Ascending aorta (tissue), 2 donors: ENCODE data around the gene CYP1B1. TPM values are rescaled to one million over a fixed set of nuclear protein-coding genes. Genes with fewer than 3 reads are reported as not detected.

Experiments
- DNase-seq, 2 donors: peaks; one replicate each; pipeline ENCODE4 v3.0.0-alpha.2; 2019; ENCODE audit warnings: low spot score in 2 of 2
- H3K27ac ChIP-seq, 2 donors: fragments of 200-600 bp; sonication (generic); one replicate each; pipeline ENCODE4 v1.5.1; 2016 to 2017; ENCODE audit warnings: mild to moderate bottlenecking in 1 of 2
- H3K27me3 ChIP-seq: fragments of 200-600 bp; sonication (generic); one replicate; pipeline ENCODE4 v1.5.1; 2017
- H3K36me3 ChIP-seq, 2 donors: fragments of 200-600 bp; sonication (generic); one replicate each; pipeline ENCODE4 v1.5.1; 2016
- H3K4me1 ChIP-seq, 2 donors: fragments of 200-600 bp; sonication (generic); one replicate each; pipeline ENCODE4 v1.5.1; 2016 to 2017; ENCODE audit warnings: mild to moderate bottlenecking in 1 of 2
- H3K4me3 ChIP-seq, 2 donors: fragments of 200-600 bp; sonication (generic); one replicate each; pipeline ENCODE4 v1.5.1; 2016 to 2017; ENCODE audit warnings: mild to moderate bottlenecking in 1 of 2
- H3K9me3 ChIP-seq, 2 donors: fragments of 200-600 bp; sonication (generic); one replicate each; pipeline ENCODE4 v1.5.1; 2016
- CTCF ChIP-seq, 3 experiments: fragments of 200-600 bp in 2 of 3; fragments of 450-650 bp in 1 of 3; sonication (generic) in 2 of 3; IDR thresholded peaks; one replicate each; pipeline ENCODE4 v1.5.1; 2016 to 2019; ENCODE audit warnings: antibody characterized with exemption in 3 of 3, mild to moderate bottlenecking in 1 of 3, moderate library complexity in 1 of 3
- intact Hi-C: fragments of 100-400 bp; cut with DNase I; formaldehyde crosslinking; loops from one replicate; pipeline ENCODE4 v1.15.1; 2023
- total RNA-seq: library from RNA; depleted of rRNA; stranded (reverse); fragments of >200 nt; gene quantifications from one replicate; pipeline ENCODE4 v1.1.0, GENCODE V29; 2016

CYP1B1 gene
- 148 TPM for total RNA-seq

- no peak for DNase-seq
- no peak for TF ChIP-seq CTCF (IDR thresholded peaks at IDR 0.05)
These were observed at the start of gene CYP1B1 for GRCh38 chr2:38075507-38076151. TSS of gene CYP1B1 (minus strand) at chr2:38076151. CDS start at chr2:38075388, 763 bp downstream.

DNA sequence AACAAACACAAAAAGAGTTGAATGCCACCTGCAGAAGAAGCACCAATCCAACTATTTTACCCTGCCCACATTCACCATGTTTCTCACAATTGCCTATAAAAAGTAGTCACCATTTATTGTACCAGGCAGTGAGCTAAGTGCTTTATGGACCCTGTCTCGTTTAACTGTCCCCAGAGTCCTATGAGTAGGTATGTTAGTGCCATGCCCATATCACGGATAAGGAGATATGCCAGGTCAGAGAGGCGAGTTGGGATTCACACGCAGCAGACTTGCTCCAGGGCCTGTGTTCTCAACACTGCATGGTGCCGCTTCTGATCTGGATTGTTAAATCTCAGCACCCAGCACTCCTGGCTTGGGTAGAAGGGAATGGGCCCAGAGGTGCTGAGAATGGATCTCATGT is 49.1 kb upstream of the CYP1B1 start:
- Histone ChIP-seq H3K36me3 (no peaks in the 10 kb centered on the region), H3K27ac (no peak overlapping the region), H3K4me1 (no peaks in the 10 kb centered on the region), H3K4me3 (no peak overlapping the region), H3K27me3 (no peaks in the 10 kb centered on the region), H3K9me3 (peaks cover 0 to 2% of the 10 kb centered on the region in 2 donors)
- intact Hi-C loops: no loop called here
- DNase-seq: no peak
- TF ChIP-seq CTCF (IDR thresholded peaks at IDR 0.05): no peak

More at GRCh38 chr2:38075507-38076151, at the start of gene CYP1B1:
- Histone ChIP-seq H3K27ac (peak within 1 kb of the TSS; percentile 28 to 76), H3K36me3 (no peaks in the 10 kb centered on the region), H3K27me3 (peaks cover 14% of the 10 kb centered on the region), H3K4me3 (peak within 1 kb of the TSS; percentile 65 to 83), H3K4me1 (peaks cover 0 to 12% of the 10 kb centered on the region in 2 donors), H3K9me3 (no peaks in the 10 kb centered on the region)
- intact Hi-C loops: loop anchor here (1.0 kb wide), 1 partner anchor 199 kb away; no protein-coding TSS in a partner anchor

DNA sequence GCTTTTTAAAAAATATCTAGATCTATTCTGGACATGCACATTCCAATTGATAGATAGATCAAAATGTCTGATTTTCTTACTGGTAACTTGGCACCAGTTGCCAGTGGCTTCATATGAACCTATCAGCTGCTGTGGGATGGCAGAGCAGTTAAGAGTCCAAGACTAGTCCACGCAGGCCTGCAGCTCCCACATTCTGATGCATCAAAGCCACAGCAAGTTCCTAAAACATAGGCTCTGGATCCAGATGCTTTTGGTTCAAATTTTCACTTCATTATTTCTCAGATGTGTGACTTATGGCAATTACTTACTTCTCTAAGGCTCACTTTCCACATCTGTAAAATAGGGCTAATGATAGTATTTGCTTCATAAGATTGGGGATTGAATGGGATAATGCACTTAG is 48.0 kb upstream of the CYP1B1 start:
- Histone ChIP-seq H3K27me3 (no peaks in the 10 kb centered on the region), H3K27ac (no peak overlapping the region), H3K4me1 (no peaks in the 10 kb centered on the region), H3K4me3 (no peak overlapping the region), H3K9me3 (peaks cover 0 to 2% of the 10 kb centered on the region in 2 donors), H3K36me3 (no peaks in the 10 kb centered on the region)
- no peak for DNase-seq
- TF ChIP-seq CTCF (IDR thresholded peaks at IDR 0.05): no peak
- intact Hi-C loops: loop anchor here (5.0 kb wide), 1 partner anchor 108 kb away; no protein-coding TSS in a partner anchor

GRCh38 chr2:38122344-38122743 is 46.4 kb upstream of the CYP1B1 start:
- no peaks in the 10 kb centered on the region for H3K27me3 ChIP-seq
- no peak for TF ChIP-seq CTCF (IDR thresholded peaks at IDR 0.05)
- H3K36me3 ChIP-seq: no peaks in the 10 kb centered on the region
- H3K4me1 ChIP-seq: no peaks in the 10 kb centered on the region
- H3K4me3 ChIP-seq: no peak overlapping the region
- intact Hi-C loops: loop anchor here (5.0 kb wide), 1 partner anchor 110 kb away; no protein-coding TSS in a partner anchor
- H3K9me3 ChIP-seq: peaks cover 0 to 2% of the 10 kb centered on the region in 2 donors
- DNase-seq: no peak
- peak overlapping the region in 1 of 2 donors; percentile 31 for H3K27ac ChIP-seq

DNA sequence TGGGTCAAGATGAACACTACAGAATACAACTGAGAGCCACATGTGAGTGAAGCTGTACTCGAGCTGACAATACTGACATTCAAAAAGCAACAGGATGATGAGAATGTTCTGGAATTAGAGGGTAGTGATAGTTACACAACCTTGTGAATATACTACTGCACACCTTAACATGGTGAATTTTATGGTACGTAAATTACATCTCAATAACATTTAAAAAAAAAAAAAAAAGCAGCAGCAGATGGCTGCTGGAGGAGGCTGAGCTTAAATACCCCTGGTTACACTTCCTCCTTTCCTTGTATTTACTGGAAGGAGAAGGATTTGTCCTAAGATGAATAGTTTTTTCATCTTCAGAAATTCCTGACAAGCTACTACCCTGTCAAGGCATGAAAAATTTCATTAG is 45.5 kb upstream of the CYP1B1 start:
- intact Hi-C loops: loop anchor here (5.0 kb wide), 1 partner anchor 111 kb away; no protein-coding TSS in a partner anchor
- TF ChIP-seq CTCF (IDR thresholded peaks at IDR 0.05): no peak
- DNase-seq: no peak
- no peak overlapping the region for H3K27ac ChIP-seq
- no peaks in the 10 kb centered on the region for H3K9me3 ChIP-seq
- H3K4me1 ChIP-seq: no peaks in the 10 kb centered on the region
- no peak overlapping the region for H3K4me3 ChIP-seq
- no peaks in the 10 kb centered on the region for H3K27me3 ChIP-seq
- H3K36me3 ChIP-seq: no peaks in the 10 kb centered on the region
